HepG2 (cell line): ENCODE data around the gene CSNK2B. TPM values are rescaled to one million over a fixed set of nuclear protein-coding genes. Genes with fewer than 3 reads are reported as not detected.

Source experiments
- AHDC1 ChIP-seq: sonication (generic); formaldehyde crosslinking; IDR thresholded peaks from 2 replicates; pipeline ENCODE4 v1.5.1; 2020; ENCODE audit warnings: mild to moderate bottlenecking, missing genetic modification reagents, borderline replicate concordance
- ZBED4 ChIP-seq: sonication (generic); formaldehyde crosslinking; IDR thresholded peaks from 2 replicates; pipeline ENCODE4 v1.4.0; 2020; ENCODE audit warnings: missing genetic modification reagents, borderline replicate concordance
- ZNF576 ChIP-seq: sonication (generic); formaldehyde crosslinking; IDR thresholded peaks from 2 replicates; pipeline ENCODE4 v1.4.0; 2020; ENCODE audit warnings: mild to moderate bottlenecking, missing genetic modification reagents
- polyA plus RNA-seq, 8 experiments: library from polyadenylated mRNA; depleted of rRNA in 3 of 8; stranded (reverse) in 7 of 8; unstranded in 1 of 8; fragments of >200 nt; fragmentation: Illumina TruSeq in 4 of 8; extraction: Trizol in 4 of 8; gene quantifications; 2 replicates each; pipeline versions ENCODE4 v1.2.1 to v1.2.3, GENCODE V29; 2011 to 2016; ENCODE audit warnings: low read depth in 4 of 8, missing spikeins in 1 of 8, mixed read lengths in 1 of 8; ENCODE audit not compliant: insufficient read depth in 1 of 8
- total RNA-seq, 5 experiments: library from RNA; depleted of rRNA; stranded (reverse); fragments of >200 nt; fragmentation: Illumina TruSeq; extraction: Trizol; gene quantifications; 2 replicates each; pipeline ENCODE4 v1.2.3, GENCODE V29; 2016; ENCODE audit warnings: low read depth in 1 of 5

CSNK2B gene
- total and polyA plus RNA-seq, 2 of the 13 experiments (the other 11 are each of a cell fraction or from before 2014, with no cell fraction given): 111 to 296 TPM

- TF ChIP-seq ZNF576 (peak; percentile 26; the same call in 1 of the 2 replicates), AHDC1 (CRISPR knock-in tag) (no peak), ZBED4 (CRISPR knock-in tag) (no peak)
These were observed 6.1 kb upstream of the CSNK2B start (continued) for GRCh38 chr6:31659649-31660380.
